H1 (cell line): ENCODE results near the gene MED19. TPM values are rescaled to one million over a fixed set of nuclear protein-coding genes. Genes with fewer than 3 reads are reported as not detected.

Source experiments
- CTCF ChIA-PET: fragments of 300-600 bp; sonication (Branson Sonifier 250); formaldehyde crosslinking; loops from one replicate; lab custom pipeline; 2021; ENCODE audit not compliant: partially characterized antibody; lab: Charles Lee
- POLR2A ChIA-PET: fragments of 300-600 bp; sonication (Branson Sonifier 250); formaldehyde crosslinking; loops from one replicate; lab custom pipeline; 2021; ENCODE audit warnings: inconsistent platforms; ENCODE audit not compliant: partially characterized antibody; lab: Charles Lee
- DNase-seq, 2 experiments: peaks; one replicate each; pipeline versions ENCODE4 v3.0.0 to v3.0.0-alpha.2; 2010 to 2022; ENCODE audit warnings: low spot score in 2 of 2, low read depth in 1 of 2, mixed read lengths in 1 of 2
- FAIRE-seq: peaks from 2 replicates; lab custom pipeline; 2011; peaks lifted over from hg19 to GRCh38; lab: Jason Lieb, UNC
- H2AFZ ChIP-seq: 2 replicates; pipeline ENCODE4 v1.8.1; 2012; ENCODE audit warnings: low read length, inconsistent platforms
- H2AK5ac ChIP-seq: 2 replicates; pipeline ENCODE4 v1.6.1; 2013; ENCODE audit warnings: low read depth, low read length
- H2BK120ac ChIP-seq: replicated peaks from 2 replicates; pipeline ENCODE3; 2013; ENCODE audit warnings: low read depth, low read length, inconsistent platforms
- H2BK12ac ChIP-seq: 2 replicates; pipeline ENCODE4 v1.6.1; 2013; ENCODE audit warnings: low read depth, low read length
- H2BK15ac ChIP-seq: 2 replicates; pipeline ENCODE4 v1.6.1; 2013; ENCODE audit warnings: low read length
- H2BK20ac ChIP-seq: 2 replicates; pipeline ENCODE4 v1.6.1; 2013; ENCODE audit warnings: low read length
- H2BK5ac ChIP-seq: 2 replicates; pipeline ENCODE4 v1.6.1; 2013; ENCODE audit warnings: low read depth, low read length
- H3K14ac ChIP-seq: 2 replicates; pipeline ENCODE4 v1.6.1; 2013; ENCODE audit warnings: inconsistent platforms; ENCODE audit not compliant: insufficient read length
- H3K18ac ChIP-seq: 2 replicates; pipeline ENCODE4 v1.6.1; 2013; ENCODE audit warnings: low read length; ENCODE audit errors: extremely low read depth
- H3K23ac ChIP-seq: 2 replicates; pipeline ENCODE4 v1.6.1; 2013; ENCODE audit warnings: inconsistent platforms; ENCODE audit not compliant: insufficient read length
- H3K23me2 ChIP-seq: 2 replicates; pipeline ENCODE4 v1.6.1; 2013; ENCODE audit warnings: low read depth, low read length
- H3K27ac ChIP-seq: 2 replicates; pipeline ENCODE4 v1.6.1; 2011; ENCODE audit warnings: low read depth, low read length, inconsistent platforms
- H3K27me3 ChIP-seq, 4 experiments: replicated peaks in 1 of 4; 1 replicate in 1 of 4; 2 replicates in 3 of 4; pipeline versions ENCODE4 v1.6.1 to v1.8.1; 2011 to 2013; ENCODE audit warnings: low read length in 3 of 4, mild to moderate bottlenecking in 3 of 4, inconsistent platforms in 2 of 4, mixed read lengths in 2 of 4, moderate library complexity in 1 of 4; ENCODE audit not compliant: control insufficient read depth in 3 of 4, insufficient read depth in 3 of 4; ENCODE audit errors: extremely low read depth in 1 of 4
- H3K36me3 ChIP-seq, 4 experiments: 2 replicates each; pipeline versions ENCODE4 v1.6.1 to v1.8.1; 2011 to 2013; ENCODE audit warnings: mild to moderate bottlenecking in 4 of 4, low read length in 3 of 4, moderate library complexity in 2 of 4, control low read depth in 1 of 4, inconsistent platforms in 1 of 4; ENCODE audit not compliant: insufficient read depth in 4 of 4, control insufficient read depth in 2 of 4
- H3K4ac ChIP-seq: replicated peaks from 2 replicates; pipeline ENCODE3; 2013; ENCODE audit warnings: low read length, low read depth, mixed read lengths, inconsistent platforms; ENCODE audit not compliant: insufficient read length
- H3K4me1 ChIP-seq, 4 experiments: replicated peaks in 1 of 4; 1 replicate in 1 of 4; 2 replicates in 3 of 4; pipeline versions ENCODE4 v1.6.1 to v1.8.1; 2011 to 2013; ENCODE audit warnings: low read length in 3 of 4, inconsistent platforms in 2 of 4, mixed read lengths in 1 of 4; ENCODE audit not compliant: insufficient read depth in 4 of 4, control insufficient read depth in 3 of 4
- H3K4me2 ChIP-seq, 2 experiments: 2 replicates each; pipeline versions ENCODE4 v1.6.1 to v1.8.1; 2011 to 2013; ENCODE audit warnings: low read depth in 2 of 2, low read length in 2 of 2, control low read depth in 1 of 2, inconsistent platforms in 1 of 2, mild to moderate bottlenecking in 1 of 2; ENCODE audit not compliant: insufficient read depth in 1 of 2
- H3K4me3 ChIP-seq, 4 experiments: fragments of 200-600, 300-600 bp in 1 of 4; sonication (generic), shearing (Covaris generic), sonication (Bioruptor Twin) in 1 of 4; 2 replicates each; pipeline versions ENCODE4 v1.5.1 to v1.8.1; 2011 to 2016; ENCODE audit warnings: low read length in 4 of 4, low read depth in 3 of 4, control low read depth in 2 of 4, inconsistent platforms in 2 of 4, mild to moderate bottlenecking in 2 of 4, mixed read lengths in 1 of 4, moderate library complexity in 1 of 4; ENCODE audit not compliant: insufficient read depth in 2 of 4; ENCODE audit errors: extremely low read depth in 1 of 4
- H3K56ac ChIP-seq: replicated peaks from 2 replicates; pipeline ENCODE3; 2013; ENCODE audit warnings: low read depth, mild to moderate bottlenecking, mixed read lengths, low read length, inconsistent platforms; ENCODE audit not compliant: insufficient read length
- H3K79me1 ChIP-seq: 2 replicates; pipeline ENCODE4 v1.6.1; 2013; ENCODE audit warnings: low read depth, low read length, control low read depth
- H3K79me2 ChIP-seq, 2 experiments: 2 replicates each; pipeline versions ENCODE4 v1.6.1 to v1.8.1; 2012 to 2013; ENCODE audit warnings: low read length in 2 of 2, mild to moderate bottlenecking in 2 of 2, inconsistent platforms in 1 of 2; ENCODE audit not compliant: insufficient read depth in 2 of 2, control insufficient read depth in 1 of 2
- H3K9ac ChIP-seq, 4 experiments: replicated peaks in 1 of 4; 1 replicate in 1 of 4; 2 replicates in 3 of 4; pipeline versions ENCODE4 v1.6.1 to v1.8.1; 2011 to 2013; ENCODE audit warnings: low read depth in 3 of 4, low read length in 3 of 4, control low read depth in 2 of 4, mild to moderate bottlenecking in 2 of 4, moderate library complexity in 2 of 4, inconsistent platforms in 1 of 4; ENCODE audit errors: extremely low read depth in 1 of 4
- H3K9me3 ChIP-seq, 2 experiments: 2 replicates each; pipeline versions ENCODE4 v1.6.1 to v1.8.1; 2012 to 2013; ENCODE audit warnings: mild to moderate bottlenecking in 2 of 2, moderate library complexity in 2 of 2, control low read depth in 1 of 2, inconsistent platforms in 1 of 2, low read depth in 1 of 2, low read length in 1 of 2, mixed read lengths in 1 of 2; ENCODE audit not compliant: insufficient read depth in 2 of 2
- H4K20me1 ChIP-seq, 2 experiments: replicated peaks in 1 of 2; 2 replicates each; pipeline versions ENCODE3 to v1.8.1; 2011 to 2013; ENCODE audit warnings: inconsistent platforms in 2 of 2, low read length in 2 of 2, mild to moderate bottlenecking in 1 of 2; ENCODE audit not compliant: insufficient read depth in 2 of 2, control insufficient read depth in 1 of 2
- H4K5ac ChIP-seq: 2 replicates; pipeline ENCODE4 v1.6.1; 2013; ENCODE audit warnings: low read length, low read depth, mixed read lengths, inconsistent platforms; ENCODE audit not compliant: insufficient read length
- H4K8ac ChIP-seq: 2 replicates; pipeline ENCODE4 v1.8.0; 2013; ENCODE audit warnings: mild to moderate bottlenecking, moderate library complexity, low read length, inconsistent platforms; ENCODE audit not compliant: insufficient read depth; ENCODE audit errors: extremely low read depth
- H4K91ac ChIP-seq: replicated peaks from 2 replicates; pipeline ENCODE3; 2013; ENCODE audit warnings: low read length, mixed read lengths, inconsistent platforms; ENCODE audit not compliant: insufficient read length
- BACH1 ChIP-seq: IDR thresholded peaks from 2 replicates; pipeline ENCODE4 v1.6.1; 2012; ENCODE audit warnings: low read length, improper control_type of control experiment
- CBX5 ChIP-seq: fragments of 300-800, 300-1000 bp; sonication (generic); IDR thresholded peaks from 2 replicates; pipeline ENCODE4 v1.7.1; 2016; ENCODE audit warnings: antibody characterized with exemption, low read length, low read depth
- CHD2 ChIP-seq: IDR thresholded peaks from 2 replicates; pipeline ENCODE4 v1.6.1; 2012; ENCODE audit warnings: low read length, improper control_type of control experiment
- HDAC6 ChIP-seq: IDR thresholded peaks from one replicate; pipeline ENCODE4 v1.7.1; 2012; ENCODE audit warnings: low read depth, mild to moderate bottlenecking, inconsistent platforms, low read length, moderate library complexity
- RXRA ChIP-seq: IDR thresholded peaks from 2 replicates; pipeline ENCODE4 v1.6.1; 2011; ENCODE audit warnings: low read depth, mild to moderate bottlenecking, low read length, moderate library complexity; ENCODE audit not compliant: insufficient read depth
- SAP30 ChIP-seq: fragments of 300-600 bp; sonication (generic); IDR thresholded peaks from 2 replicates; pipeline ENCODE4 v1.7.1; 2012; ENCODE audit warnings: low read length, moderate library complexity, mild to moderate bottlenecking, inconsistent platforms; ENCODE audit not compliant: insufficient read depth, insufficient replicate concordance
- SIRT6 ChIP-seq: IDR thresholded peaks from one replicate; pipeline ENCODE4 v1.7.1; 2012; ENCODE audit warnings: low read length, inconsistent platforms
- SIX5 ChIP-seq: IDR thresholded peaks from 2 replicates; pipeline ENCODE4 v1.6.1; 2011; ENCODE audit warnings: mild to moderate bottlenecking, low read depth, low read length
- SRF ChIP-seq: IDR thresholded peaks from 2 replicates; pipeline ENCODE4 v1.6.1; 2011; ENCODE audit warnings: mild to moderate bottlenecking, low read depth, low read length, moderate library complexity
- YY1 ChIP-seq: IDR thresholded peaks from 2 replicates; pipeline ENCODE4 v1.6.1; 2011; ENCODE audit warnings: low read depth, mild to moderate bottlenecking, low read length
- ZNF274 ChIP-seq: IDR thresholded peaks from 2 replicates; pipeline ENCODE4 v1.7.0; 2012; ENCODE audit warnings: low read length, borderline replicate concordance; ENCODE audit errors: extremely low read depth
- WGBS, 2 experiments: shearing (Covaris generic) in 1 of 2; methylation state at CpG; one replicate each; pipeline versions ENCODE4 v1.1.6 to v1.1.7; 2013 to 2015; ENCODE audit warnings: low lambda C conversion rate in 2 of 2, mixed read lengths in 2 of 2, inconsistent platforms in 1 of 2, low coverage in 1 of 2, missing lambda C conversion rate in 1 of 2; ENCODE audit not compliant: insufficient replicate concordance in 2 of 2, insufficient coverage in 1 of 2, insufficient read length in 1 of 2; ENCODE audit errors: extremely low coverage in 1 of 2, missing lambda C conversion rate in 1 of 2; 5-methylcytosine and 5-hydroxymethylcytosine counted together
- polyA plus RNA-seq, 7 experiments: library from polyadenylated mRNA; depleted of rRNA in 3 of 7; stranded (reverse) in 5 of 7; unstranded in 2 of 7; fragments of >200 nt in 5 of 7; fragments of 200-250 nt in 2 of 7; gene quantifications; 1 replicate in 5 of 7; 2 replicates in 1 of 7; 4 replicates in 1 of 7; pipeline versions ENCODE4 v1.2.1 to v1.2.3, GENCODE V29; 2011 to 2013; ENCODE audit warnings: missing spikeins in 2 of 7, mixed read lengths in 2 of 7
- total RNA-seq: library from RNA; stranded (reverse); fragmentation: NEBNext Ultra II Directional; extraction: Animal tissue kit (Norgen Biotek cat#: 25700); gene quantifications from 2 replicates; pipeline ENCODE4 v1.2.1, GENCODE V29; 2021
- TF ChIP-seq, protein P1 (sequence below), 3 experiments: IDR thresholded peaks; 1 replicate in 2 of 3; 2 replicates in 1 of 3; pipeline versions ENCODE4 v1.5.1 to v1.6.1; 2011; ENCODE audit warnings: low read length in 3 of 3, mild to moderate bottlenecking in 3 of 3, inconsistent platforms in 2 of 3, low read depth in 1 of 3, moderate library complexity in 1 of 3; ENCODE audit not compliant: insufficient read depth in 1 of 3; ENCODE audit errors: control extremely low read depth in 1 of 3

The MED19 gene
- total and polyA plus RNA-seq, 2 of the 8 experiments (the other 6 are each of a cell fraction or from before 2014, with no cell fraction given): 19.4 to 35.4 TPM

- no peak overlapping the region for H2BK20ac ChIP-seq
- H2BK120ac ChIP-seq: no peak overlapping the region
- H3K36me3 ChIP-seq: peaks cover 21 to 71% (median 54%) of the 10 kb centered on the region in 4 experiments
- no peaks in the 10 kb centered on the region for H3K27me3 ChIP-seq
- no peak overlapping the region for H4K91ac ChIP-seq
- H3K14ac ChIP-seq: no peak overlapping the region
- no peak overlapping the region for H3K18ac ChIP-seq
- H2BK5ac ChIP-seq: no peak overlapping the region
- H2BK15ac ChIP-seq: no peak overlapping the region
- H2AK5ac ChIP-seq: no peak overlapping the region
- DNase-seq (no peak), FAIRE-seq (no peak)
- WGBS, 2 experiments: 86% methylated on average over 17 of the region's 18 CpGs; no CpG with 5 or more reads in 1 of the 2 experiments
- ChIA-PET CTCF (interaction anchor here (0.7 to 1.7 kb wide), 7 partner anchors 8 to 244 kb away, joined by 3 to 6 read pairs (median 3); no protein-coding TSS in a partner anchor), POLR2A (interaction anchor here (1.0 to 3.6 kb wide), 5 partner anchors 8 to 43 kb away, joined by 3 to 13 read pairs (median 11); partner anchors contain the start of genes MED19 and SELENOH)
- no peak overlapping the region for H3K27ac ChIP-seq
- H3K4me1 ChIP-seq: no peaks in the 10 kb centered on the region
- no peaks in the 10 kb centered on the region; the same call in 1 of the 2 replicates for H3K23me2 ChIP-seq
- no peaks in the 10 kb centered on the region for H3K79me2 ChIP-seq
- H2BK12ac ChIP-seq: no peak overlapping the region
- no peak overlapping the region for H4K5ac ChIP-seq
- H3K4ac ChIP-seq: no peak overlapping the region
- no peak overlapping the region for H3K4me2 ChIP-seq
- no peaks in the 10 kb centered on the region for H3K9me3 ChIP-seq
- no peak overlapping the region for H2AFZ ChIP-seq
- H3K56ac ChIP-seq: no peak overlapping the region
- H3K23ac ChIP-seq: no peak overlapping the region
- H3K9ac ChIP-seq: no peak overlapping the region
- H4K8ac ChIP-seq: peak overlapping the region; percentile 48; the same call in 1 of the 2 replicates
- H3K4me3 ChIP-seq: no peak overlapping the region
- no peaks in the 10 kb centered on the region for H4K20me1 ChIP-seq
- H3K79me1 ChIP-seq: no peaks in the 10 kb centered on the region
- TF ChIP-seq YY1 (no peak), BACH1 (no peak), CHD2 (no peak), SIX5 (no peak), ZNF274 (no peak), RXRA (no peak), CBX5 (no peak), HDAC6 (no peak), SAP30 (no peak), SIRT6 (no peak), SRF (no peak)
- TF ChIP-seq, protein P1, sequence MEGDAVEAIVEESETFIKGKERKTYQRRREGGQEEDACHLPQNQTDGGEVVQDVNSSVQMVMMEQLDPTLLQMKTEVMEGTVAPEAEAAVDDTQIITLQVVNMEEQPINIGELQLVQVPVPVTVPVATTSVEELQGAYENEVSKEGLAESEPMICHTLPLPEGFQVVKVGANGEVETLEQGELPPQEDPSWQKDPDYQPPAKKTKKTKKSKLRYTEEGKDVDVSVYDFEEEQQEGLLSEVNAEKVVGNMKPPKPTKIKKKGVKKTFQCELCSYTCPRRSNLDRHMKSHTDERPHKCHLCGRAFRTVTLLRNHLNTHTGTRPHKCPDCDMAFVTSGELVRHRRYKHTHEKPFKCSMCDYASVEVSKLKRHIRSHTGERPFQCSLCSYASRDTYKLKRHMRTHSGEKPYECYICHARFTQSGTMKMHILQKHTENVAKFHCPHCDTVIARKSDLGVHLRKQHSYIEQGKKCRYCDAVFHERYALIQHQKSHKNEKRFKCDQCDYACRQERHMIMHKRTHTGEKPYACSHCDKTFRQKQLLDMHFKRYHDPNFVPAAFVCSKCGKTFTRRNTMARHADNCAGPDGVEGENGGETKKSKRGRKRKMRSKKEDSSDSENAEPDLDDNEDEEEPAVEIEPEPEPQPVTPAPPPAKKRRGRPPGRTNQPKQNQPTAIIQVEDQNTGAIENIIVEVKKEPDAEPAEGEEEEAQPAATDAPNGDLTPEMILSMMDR (IDR thresholded peaks at IDR 0.05; ENCODE audit: control extremely low read depth in 1 of 3, insufficient read depth in 1 of 3, low read depth in 1 of 3, low read length in 3 of 3): no peak
Observed at GRCh38 chr11:57698843-57699365, 13.1 kb downstream of the MED19 start.
